DLD1 (cell line): Measurements from ENCODE around the gene TNNI3K.

Source experiments
- in situ Hi-C: cut with HindIII; loops from 2 replicates; pipeline ENCODE4 v1.10.0; 2017; ENCODE audit warnings: low sequenced_read_pairs

The TNNI3K gene

DNA sequence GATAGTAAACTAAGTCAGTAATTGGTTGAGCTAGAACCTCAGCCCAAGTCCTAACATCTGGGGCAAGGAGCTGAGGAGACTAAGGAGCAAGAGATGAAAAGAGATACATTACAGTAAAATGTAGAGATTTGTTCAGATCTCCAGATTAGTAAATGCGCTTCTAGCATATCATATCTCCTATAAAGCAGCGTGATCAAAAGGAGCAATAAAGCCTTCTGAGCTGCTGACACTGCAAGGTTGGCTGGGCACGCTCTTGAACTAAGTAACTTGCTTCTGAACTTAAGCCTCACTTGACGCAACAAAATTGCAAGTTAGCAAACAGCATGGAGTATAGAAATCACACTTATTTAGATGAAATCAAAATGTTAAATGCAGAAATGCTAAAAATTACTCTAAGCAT is 196.3 kb downstream of the TNNI3K start:
- in situ Hi-C loops = no loop called here

DNA sequence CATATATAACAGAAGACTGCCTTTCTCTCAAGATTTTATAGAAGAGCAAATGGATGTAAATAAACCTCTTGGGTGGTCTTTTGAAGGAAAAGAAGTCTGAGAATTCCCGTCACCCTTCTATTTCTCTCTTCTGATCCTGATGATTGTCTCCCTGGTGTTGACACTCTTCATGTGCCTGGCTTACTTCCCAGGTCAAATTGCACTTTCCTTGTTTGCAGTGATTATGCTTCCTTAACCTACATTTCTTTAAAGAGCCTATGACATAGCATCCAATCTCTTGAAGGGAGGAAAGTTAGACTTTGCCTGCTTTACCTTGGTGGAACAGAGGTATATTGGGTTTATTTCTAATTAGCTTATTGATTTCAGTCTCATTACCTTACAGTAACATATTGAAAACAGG is 197.1 kb downstream of the TNNI3K start:
- in situ Hi-C loops = no loop called here

DNA sequence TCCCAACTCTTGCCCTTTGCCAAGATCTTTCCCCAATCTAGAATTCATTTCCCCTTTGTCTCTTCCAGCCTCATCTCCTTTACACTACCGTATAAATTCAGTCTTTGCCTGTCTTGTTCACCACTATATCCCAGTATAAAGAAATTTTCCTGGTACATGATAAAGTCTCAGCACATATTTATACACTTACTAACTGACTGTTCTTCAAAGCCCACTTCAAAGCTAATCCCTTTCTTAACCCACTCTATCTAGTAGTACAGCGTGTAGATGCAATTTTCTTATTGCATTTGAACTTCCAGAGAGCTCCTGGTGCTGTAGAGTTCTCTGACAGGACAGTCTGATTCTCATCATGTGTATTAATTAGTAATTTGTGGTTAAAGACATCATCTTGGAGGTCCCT is 199.1 kb downstream of the TNNI3K start:
- in situ Hi-C loops = no loop called here

DNA sequence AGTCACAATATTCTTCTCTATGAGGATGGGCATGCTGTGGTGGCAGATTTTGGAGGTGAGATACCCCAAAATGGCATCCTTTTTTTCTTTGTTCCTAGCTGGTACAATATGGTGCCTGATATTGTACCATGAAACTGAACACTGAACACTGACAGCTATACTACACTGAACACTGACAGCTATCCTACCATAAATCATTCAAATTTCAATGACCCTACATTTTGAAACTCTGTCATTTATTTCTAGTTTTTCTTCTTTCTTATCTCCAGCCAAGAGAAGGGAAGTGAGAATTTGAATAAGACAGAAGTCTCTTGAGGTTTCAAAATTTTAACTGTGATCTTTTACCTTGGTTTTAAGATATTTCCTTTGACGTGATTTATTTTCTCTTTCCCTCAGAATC is 200.9 kb downstream of the TNNI3K start:
- in situ Hi-C loops = no loop called here

DNA sequence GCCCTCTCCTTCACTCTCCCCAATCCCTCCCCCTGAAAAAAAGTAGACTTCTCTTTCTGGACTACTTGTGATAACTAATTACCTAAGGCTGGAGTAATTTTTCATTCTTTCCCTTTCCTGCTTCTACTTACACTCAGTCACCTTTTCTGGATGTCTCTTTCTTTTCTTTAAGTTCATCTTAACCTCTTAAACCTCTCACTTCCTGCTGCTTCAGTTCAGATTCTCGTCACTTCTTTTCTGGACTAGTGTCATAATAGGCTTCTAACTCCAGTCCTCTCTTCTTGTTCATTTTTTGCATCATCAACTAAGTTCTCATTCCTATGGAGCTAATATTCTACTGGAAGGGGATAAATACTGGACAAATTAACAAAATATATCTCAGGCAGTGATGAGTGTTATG is 201.8 kb downstream of the TNNI3K start:
- in situ Hi-C loops = no loop called here

DNA sequence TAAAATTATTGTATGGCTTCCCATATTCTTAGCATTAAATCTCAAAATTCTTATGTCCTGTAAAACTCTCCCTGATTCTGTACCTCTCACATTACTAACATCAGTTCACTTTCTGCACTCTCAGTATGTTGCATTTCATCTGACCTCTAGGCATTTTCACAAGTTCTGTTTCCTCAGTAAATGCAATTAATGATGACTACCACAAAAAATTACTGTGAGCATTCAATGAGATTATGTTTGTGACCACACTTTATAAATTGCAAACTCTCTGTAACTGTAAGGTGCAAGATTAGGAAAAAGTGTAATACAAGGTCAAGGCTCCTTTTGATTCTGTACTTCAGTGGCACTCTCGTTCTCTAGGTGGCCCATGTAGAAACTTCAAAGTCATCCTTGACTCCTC is 216.8 kb downstream of the TNNI3K start:
- in situ Hi-C loops = no loop called here

DNA sequence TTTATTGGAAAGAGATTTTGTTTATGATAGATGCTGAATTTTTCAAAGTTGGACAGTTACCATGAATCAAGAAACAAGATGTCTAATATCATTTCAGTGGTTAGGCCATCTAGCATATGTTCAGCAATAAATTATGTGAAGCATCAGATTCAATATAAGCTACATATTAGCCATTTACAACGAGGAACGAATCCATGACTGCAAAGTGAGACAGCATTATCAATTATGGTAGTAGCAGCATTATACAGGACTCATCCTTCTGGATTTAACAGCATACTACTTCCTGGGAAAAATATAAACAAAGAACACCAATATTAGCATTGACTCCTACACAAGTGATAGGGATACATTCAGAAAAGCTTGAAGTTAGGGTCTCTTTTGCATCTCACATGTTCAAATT is 218.1 kb downstream of the TNNI3K start:
- in situ Hi-C loops = no loop called here

DNA sequence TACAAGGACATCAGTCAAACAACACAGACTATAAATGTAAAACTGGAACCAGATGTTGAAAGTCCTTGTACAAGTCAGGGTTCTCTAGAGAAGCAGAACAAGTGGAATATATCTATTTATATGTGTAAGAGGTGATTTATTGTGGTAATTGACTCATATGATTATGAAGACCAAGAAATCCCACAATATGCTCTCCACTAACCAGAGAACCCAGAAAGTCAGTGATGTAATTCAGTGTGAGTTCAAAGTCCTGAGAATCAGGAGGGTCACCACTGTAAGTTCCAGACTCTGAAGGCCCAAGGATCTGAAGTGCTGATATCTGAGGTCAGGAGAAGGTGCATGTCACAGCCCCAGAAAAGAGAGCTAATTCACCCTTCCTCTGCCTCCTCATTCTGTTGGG is 220.2 kb downstream of the TNNI3K start:
- in situ Hi-C loops = no loop called here

DNA sequence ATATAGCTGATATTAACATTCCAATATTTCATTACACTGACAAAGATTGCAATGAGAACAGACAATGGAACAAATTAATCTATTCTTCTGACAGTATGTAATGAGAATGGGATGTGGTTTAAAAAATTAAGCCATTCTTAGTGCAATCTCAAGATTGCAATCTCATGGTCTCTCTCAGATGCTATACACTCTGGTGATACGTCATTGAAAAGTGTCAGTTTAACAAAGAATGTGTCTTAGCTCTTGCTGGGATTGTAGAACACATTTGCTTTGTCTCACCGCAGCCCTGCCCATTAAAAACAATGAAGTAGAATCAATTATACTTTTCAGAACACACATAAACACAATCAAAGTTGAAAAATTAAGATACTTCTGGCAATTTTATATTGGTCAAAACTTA is 222.1 kb downstream of the TNNI3K start:
- in situ Hi-C loops = no loop called here

DNA sequence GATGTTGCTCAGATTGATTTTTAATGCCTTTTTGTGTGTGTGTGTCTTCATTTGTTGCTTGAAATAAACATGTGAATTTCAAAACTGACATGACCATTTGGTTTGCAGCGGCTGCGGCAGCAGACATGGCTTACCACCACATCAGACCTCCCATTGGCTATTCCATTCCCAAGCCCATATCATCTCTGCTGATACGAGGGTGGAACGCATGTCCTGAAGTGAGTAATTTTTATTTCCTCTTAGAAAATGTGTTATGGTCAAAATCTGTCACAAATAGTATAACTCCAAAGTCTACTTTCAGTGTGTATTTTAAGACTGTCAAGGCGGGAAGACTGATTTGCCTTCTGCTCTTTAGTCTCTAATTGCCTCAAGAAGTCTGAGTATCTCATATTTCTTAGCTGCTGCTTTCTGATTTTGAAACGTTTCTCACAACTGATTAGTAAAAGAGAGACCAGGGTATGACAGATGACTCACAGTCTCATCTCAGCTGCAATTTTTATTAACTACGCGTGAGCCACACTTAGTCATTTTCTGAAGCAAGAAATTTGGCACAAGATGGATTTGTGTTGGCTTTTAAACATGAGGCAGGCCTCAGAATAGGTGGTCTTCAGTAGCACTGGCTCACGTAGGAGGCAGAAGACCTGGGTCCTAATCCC is 228.3 kb downstream of the TNNI3K start:
- in situ Hi-C loops = no loop called here

DNA sequence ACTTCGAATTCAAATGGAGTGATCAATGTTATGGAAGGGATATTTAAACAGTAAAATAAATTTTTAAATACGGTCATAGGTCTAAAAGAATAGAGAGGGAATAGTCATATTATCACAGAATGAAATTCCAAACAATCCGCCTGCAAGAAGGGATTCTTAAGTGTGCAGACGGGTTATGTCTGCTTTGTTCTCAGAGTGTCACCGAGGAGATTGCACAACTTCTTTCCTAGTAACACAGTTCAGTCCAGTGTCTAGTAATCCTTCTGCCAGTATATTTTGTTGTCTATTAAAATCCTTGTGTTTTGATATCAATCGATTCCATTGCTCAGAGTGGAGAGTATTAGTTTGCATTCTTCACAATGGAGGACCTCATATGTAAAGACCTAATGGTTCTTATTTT is 228.8 kb downstream of the TNNI3K start:
- in situ Hi-C loops = no loop called here

DNA sequence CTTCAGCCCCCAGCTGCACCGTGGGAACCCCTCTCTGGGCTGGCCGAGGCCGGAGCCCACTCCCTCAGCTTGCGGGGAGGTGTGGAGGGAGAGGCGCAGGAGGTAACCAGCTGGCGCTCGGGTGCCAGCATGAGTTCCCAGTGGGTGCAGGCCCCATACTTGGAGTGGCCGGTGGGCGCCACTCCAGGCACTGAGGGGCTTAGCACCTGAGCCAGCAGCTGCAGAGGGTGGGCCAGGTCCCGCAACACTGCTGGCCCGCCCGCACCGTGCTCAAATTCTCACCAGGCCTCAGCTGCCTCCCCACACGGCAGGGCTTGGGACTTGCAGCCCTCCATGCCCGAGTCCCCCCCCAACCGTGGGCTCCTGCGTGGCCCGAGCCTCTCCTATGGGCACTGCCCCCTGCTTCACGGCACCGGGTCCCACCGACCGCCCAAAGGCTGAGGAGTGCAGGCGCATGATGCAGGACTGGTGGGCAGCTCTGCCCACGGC is 230.1 kb downstream of the TNNI3K start:
- in situ Hi-C loops = no loop called here

DNA sequence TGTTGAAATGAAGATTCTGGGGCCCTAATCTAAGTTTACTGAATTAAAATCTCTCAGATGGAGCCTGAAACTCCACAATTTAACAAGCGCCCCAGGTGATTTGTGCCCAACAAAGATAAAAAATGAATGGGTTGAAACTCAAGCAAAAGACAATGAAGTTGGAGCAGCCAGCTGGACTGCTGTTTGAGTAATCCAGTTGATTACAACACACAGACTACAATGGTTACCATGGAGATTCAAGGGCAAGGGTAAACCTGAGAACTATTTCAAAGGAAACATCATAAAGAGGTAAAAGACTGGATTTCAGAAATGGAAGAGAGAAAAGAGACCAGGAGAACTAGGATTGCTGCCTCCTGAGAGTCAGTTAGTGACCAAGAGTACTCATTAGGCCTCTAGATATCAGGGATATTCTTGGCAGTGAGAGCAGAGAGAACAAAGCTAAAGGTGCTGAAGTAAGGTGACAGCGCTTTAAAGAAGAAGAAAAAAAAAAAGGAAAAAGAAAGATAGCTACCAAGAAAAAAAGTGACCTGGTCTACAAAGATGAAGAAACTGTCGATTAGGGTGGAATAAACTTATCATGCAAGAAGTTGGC is 232.7 kb downstream of the TNNI3K start:
- in situ Hi-C loops = no loop called here

DNA sequence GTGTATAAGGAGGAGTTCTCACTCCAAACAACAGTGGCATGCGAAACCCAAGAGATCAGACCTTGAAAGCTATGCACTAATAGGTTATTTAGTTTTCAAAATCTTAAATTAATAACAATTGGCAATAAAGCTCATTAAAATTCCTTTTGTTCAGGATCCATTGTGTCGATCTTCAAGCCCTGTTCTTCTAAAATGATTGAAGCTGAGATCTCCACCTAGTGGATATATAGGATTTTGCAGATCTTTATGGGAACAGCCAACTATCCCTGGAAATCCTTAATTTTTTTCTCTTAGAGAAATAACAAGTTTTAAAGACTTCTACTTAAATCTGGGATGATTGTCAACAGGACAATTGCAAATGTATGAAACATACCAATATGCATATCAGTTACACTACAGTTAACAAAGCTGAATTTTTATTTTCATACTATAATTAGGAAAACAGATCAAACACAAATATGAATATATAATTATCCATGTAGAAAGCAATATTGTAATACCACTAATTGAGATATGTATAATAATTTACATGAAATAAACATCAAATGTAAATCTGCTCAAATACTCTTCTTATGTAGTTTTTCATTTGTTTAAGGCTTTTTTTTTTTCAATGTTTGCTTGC is 233.9 kb downstream of the TNNI3K start:
- in situ Hi-C loops = no loop called here

DNA sequence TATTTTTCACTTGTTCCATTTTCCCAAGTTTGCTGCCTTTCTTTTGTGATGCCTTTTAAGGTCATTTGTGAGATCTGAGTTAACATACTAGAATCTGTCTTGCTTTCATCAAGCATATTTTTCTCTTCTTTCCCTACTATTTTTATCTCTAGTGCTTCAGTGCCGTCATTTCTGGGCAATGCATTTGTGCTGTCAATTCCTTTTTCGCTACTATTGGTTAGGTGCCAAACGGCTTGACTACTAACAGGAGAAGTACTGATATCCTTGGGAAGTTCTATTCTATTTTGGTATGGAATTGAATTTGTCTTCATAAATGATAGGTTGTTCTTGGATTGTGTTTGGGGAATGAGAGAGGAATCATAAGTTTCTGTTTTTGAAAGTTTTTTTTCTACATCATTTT is 235.1 kb downstream of the TNNI3K start:
- in situ Hi-C loops = no loop called here

DNA sequence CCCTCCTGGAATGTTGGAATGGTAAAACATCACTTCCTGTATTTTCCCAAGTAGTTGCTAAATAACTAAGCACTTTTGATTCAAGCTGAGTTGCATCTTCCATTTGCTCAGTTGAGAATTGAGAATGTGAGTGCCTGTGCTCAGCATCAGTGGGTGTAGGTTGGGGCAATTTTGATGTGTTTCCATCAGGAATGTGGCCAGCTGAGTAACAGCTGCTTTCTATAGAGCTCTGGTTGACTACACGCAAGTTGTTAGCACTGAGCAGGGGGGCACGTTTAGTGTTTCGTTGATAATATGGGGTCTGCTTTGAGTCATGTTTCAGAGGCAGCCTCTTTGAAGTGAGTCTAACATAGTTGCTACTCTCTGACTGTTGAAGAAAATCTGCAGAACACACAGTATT is 235.7 kb downstream of the TNNI3K start:
- in situ Hi-C loops = no loop called here

DNA sequence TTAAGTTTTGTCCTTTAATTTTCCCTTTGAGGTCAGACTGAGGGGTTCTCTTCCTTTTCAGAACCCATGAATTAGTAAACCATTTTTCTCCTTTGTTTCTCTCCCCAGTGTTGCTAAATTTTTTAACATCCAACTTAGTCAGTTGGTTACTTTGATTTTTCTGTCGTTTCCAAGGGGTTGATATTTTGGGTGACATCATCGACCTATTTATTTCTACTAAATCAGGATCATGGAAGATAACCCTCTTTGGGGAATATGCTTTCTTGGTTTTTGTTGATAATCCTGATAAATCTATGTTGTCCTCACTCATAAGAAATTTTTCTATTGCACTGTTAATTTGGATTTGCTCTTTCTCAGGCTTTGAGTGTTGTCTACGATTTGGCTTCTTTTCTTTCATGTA is 236.3 kb downstream of the TNNI3K start:
- in situ Hi-C loops = no loop called here

DNA sequence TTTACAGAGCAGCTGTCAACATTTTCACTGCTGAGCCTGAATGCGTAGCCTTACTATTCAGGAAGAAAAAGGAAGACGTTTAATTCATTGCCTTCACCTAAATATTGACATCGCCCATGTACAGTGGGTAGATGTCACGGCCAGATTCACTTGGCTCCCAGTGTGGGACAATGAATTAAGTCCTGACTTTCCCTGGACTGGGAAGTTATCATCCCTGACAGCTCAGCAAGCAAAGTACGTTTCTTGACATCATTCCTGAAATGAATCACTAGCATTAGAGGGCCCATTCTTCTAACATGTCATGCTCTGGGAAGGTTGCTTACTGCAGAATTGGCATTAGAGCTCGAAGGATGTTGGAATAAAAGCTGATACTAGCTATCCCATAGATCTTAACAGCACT is 239.4 kb downstream of the TNNI3K start:
- in situ Hi-C loops = no loop called here

DNA sequence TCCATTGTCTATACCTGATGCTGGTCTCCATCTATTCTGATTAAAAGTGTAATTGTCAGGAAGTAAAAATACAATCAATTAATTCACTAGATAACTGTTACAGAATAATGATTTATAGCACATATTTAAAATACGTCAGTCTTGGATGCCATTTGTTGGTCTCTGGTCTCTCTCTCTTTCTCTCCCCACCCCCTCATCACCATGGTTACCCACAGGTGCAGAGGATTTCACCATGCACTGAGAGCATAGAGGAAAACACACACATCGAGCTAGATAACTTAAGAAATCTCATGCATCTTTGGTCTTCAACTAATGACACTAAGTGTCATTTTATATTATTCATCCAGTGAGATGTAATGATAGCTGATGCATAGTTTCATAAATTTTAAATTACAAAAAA is 243.8 kb downstream of the TNNI3K start:
- in situ Hi-C loops = no loop called here

DNA sequence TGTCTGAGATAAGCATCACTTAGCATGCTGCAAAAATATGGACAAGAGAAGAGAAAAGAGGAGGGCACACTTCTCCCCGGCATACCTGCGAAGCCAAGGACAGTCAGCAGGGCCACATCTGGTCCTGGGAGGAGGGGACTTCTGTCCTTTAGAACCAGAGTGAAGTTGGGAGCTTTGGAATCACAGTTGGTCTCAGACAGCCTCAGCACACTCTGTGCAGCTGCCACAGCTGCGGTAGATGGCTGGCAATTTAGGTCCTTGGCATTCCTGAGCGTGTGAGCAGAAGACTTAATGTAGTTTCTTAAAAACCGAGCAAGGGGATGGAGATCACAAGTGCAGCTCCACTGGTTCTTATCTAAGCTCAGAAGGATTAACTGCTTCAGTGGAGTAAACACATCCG is 244.9 kb downstream of the TNNI3K start:
- in situ Hi-C loops = no loop called here

DNA sequence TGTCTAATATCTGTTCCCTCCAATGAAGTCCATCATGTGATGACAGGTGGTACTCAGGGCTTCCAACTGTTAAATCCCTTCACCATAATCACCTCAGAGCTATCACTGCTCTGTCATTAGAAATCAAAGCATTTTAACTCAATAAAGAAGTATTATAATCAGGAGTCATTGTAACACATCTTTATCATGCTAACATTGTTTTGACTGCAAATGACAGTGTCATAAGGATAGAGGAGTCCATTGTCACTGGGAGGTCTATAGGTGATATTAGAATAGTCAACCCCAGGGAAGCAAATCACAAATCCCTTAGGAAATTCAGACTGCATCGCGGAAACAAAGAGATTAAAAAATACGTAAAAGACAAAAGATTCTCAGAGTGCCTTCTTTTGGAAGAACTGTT is 246.4 kb downstream of the TNNI3K start:
- in situ Hi-C loops = no loop called here

DNA sequence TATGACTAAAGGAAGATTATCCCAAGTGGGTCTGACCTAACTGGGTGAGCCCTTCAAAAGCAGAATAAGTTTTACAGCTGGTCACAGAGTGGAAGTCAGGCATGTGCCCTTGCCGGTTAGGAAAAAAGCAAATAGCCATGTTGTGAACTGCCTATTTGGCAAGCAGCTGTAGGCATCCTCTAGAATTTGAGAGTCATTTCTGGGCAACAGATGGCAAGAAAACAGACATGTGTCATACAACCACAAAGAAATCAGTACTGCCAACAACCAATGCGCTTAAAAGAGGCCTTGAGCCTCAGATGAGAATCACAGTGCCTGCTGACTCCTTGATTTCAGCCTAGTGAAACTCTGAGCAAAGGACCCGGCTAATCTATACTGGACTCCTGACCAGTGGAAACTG is 250.4 kb downstream of the TNNI3K start:
- in situ Hi-C loops = no loop called here

DNA sequence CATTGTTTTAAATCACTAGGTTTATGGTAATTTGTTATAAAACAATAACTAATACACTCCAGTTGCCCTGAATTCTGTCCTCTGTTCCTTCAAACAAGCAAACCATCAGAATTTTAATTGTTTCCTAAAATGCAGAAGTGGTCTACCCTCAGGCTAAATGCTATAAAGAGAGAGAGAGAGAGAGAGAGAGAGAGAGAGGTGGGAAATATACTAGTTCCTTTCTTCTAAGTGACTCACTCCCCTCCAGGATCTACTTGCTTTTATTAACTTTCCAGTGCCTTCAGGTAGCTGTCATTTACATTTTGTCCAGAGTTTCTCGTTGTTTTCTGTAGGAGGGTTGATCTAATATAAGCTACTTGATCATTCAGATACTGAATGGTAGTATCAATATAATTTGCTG is 250.8 kb downstream of the TNNI3K start:
- in situ Hi-C loops = no loop called here
